Measurements from ENCODE around the gene PRDM15.

Gene PRDM15

GRCh38 chr21:41762753-41763152, 116.4 kb downstream of the PRDM15 start:
- no peak for DNase-seq (ENCODE audit: low read depth in 3 of 3)

DNA sequence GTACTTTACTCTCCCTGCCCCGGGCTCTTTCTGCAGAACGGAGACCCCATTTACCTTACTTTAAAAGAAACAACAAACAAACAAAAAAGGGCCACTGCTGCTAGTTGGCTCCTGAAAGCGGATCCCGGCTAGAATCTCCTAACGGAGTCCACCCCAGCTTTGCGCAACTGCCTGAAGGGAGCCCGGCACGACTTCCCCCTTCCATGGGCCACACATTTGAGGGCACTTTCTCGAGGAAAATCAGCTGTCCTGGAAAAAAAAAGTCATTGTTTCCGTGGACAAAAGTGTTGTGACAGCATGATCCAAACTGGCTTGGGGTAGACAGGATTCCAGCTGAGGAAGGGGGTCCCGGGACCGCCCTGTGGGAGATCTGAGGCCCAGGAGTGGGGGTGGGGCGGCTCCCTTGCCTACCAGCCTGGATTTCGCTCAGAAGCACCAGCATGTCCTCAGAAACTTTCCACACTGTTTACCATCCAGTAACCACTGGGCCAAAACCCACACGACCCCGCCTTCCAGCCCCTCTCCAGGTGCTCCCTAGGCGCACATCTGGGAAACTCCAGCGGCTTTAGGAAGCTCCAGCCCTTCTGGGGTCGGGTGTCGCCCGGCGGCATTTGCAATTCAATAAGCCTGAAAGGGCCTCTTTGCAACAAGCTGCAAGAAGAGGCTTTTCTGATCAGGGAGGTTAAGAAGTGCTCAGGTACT, 117.1 kb downstream of the PRDM15 start:
- DNase-seq (ENCODE audit: low read depth in 3 of 3) = no peak

- no peak for DNase-seq (ENCODE audit: low read depth in 3 of 3)
Observed at GRCh38 chr21:41761211-41761933, 117.8 kb downstream of the PRDM15 start.

DNA sequence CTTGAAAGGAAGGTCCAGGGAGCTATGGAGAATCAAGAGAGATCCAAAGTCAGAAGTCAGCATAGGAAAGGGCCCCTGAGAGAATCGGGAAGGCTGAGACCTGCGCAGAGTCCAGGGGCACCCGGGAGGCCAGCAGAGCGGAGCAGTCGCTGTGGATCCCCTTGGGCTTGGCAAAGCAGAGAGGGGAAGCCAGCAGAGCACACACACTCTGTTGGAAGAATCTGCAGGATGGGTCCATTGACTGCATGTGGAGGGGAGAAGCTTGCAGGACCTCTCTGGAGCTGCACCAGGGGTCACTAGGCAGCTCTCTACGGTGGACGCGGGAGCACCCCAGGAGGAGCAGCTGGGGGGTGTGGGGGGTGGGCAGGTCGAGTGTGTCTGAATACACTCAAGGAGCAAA, 118.7 kb downstream of the PRDM15 start:
- DNase-seq (ENCODE audit: low read depth in 3 of 3) = no peak

DNA sequence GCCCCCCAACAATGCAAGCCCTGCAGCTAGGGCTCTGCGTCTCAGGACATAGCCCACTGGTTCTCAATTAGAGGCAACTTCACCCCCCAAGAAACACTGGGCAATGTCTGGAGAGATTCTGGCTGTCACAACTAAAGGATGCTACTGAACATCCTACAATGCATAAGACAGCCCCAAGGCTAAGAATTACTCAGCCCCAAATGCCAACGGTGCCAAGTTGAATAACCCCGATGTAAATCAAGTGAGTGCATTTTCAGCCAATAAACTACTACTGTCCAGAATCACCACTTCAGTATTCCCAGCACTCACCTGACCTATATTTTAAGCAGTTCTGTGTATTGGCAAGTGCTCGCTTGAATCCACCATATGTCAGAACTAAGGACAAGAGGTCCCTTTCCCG, 119.2 kb downstream of the PRDM15 start:
- DNase-seq (ENCODE audit: low read depth in 3 of 3) = no peak

DNA sequence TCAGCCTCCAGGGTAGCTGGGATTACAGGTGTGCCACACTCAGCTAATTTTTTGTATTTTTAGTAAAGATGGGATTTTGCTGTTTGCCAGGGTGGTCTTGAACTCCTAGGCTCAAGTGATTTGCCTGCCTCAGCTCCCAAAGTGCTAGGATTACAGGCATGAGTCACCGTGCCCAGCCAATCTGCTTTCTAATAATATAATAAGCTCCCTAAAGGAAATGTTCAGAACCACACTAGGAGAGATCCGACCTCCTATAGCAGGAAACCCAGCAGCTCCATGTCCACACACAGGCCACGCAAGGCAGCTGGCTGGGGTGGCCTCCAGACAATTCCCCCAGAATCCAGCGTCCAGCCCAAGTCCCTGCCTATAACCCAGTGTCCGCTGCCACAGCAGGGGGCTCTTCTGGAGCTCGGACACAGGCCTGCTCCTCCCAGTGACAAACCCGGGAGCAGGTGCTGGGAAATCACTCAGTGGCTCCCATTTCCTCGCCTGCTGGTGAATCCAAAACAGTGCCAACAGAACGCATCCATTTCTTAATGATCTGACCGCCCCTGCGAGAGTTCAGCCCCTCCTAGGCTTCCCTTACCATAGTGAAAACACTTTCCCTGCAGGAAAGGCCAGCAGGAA, 119.8 kb downstream of the PRDM15 start:
- no peak for DNase-seq (ENCODE audit: low read depth in 3 of 3)

DNA sequence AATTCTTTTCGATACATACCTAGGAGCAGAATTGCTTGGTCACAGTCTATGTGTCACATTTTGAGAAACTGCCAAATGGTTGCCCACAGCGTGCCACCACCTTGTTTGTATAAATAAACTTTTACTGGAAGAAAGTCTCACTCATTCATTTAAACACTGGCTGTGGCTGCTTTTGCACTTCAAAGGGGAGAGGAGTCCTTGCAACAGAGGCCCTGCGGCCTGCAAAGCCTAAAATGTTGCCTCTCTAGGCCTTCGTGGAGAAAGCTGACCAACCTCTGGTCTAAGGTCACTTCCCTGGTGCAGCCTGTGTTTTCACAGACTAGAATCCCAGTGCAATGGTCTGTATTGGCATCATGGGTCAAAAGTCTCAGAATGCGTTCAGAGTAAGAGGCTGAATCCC, 120.6 kb downstream of the PRDM15 start:
- DNase-seq (ENCODE audit: low read depth in 3 of 3) = no peak

- no peak for DNase-seq (ENCODE audit: low read depth in 3 of 3)
Observed at GRCh38 chr21:41755934-41756773, 123.0 kb downstream of the PRDM15 start.

GRCh38 chr21:41755258-41755933, 123.7 kb downstream of the PRDM15 start:
- no peak for DNase-seq (ENCODE audit: low read depth in 3 of 3)

DNA sequence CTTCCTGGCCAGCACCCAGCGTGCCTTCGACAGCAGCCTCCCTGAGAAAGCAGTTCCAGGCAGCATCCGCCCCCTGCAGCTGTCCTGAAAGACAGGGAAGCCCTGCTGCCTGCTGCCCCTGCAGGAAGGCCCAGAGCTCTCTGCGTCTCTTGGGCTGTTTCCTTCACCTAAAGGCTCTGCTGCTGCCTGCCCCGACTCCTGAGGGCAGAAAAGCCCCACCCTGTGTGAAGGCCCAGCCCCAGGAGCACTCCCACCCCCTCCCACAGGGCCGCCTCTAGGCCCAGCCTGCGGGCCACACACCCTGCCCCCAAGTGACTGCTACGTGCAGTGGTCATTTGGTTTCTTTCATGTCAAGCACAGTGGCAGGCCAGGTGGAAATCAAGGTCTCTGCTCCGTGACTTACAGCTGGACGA, 124.7 kb downstream of the PRDM15 start:
- DNase-seq (ENCODE audit: low read depth in 3 of 3) = no peak

DNA sequence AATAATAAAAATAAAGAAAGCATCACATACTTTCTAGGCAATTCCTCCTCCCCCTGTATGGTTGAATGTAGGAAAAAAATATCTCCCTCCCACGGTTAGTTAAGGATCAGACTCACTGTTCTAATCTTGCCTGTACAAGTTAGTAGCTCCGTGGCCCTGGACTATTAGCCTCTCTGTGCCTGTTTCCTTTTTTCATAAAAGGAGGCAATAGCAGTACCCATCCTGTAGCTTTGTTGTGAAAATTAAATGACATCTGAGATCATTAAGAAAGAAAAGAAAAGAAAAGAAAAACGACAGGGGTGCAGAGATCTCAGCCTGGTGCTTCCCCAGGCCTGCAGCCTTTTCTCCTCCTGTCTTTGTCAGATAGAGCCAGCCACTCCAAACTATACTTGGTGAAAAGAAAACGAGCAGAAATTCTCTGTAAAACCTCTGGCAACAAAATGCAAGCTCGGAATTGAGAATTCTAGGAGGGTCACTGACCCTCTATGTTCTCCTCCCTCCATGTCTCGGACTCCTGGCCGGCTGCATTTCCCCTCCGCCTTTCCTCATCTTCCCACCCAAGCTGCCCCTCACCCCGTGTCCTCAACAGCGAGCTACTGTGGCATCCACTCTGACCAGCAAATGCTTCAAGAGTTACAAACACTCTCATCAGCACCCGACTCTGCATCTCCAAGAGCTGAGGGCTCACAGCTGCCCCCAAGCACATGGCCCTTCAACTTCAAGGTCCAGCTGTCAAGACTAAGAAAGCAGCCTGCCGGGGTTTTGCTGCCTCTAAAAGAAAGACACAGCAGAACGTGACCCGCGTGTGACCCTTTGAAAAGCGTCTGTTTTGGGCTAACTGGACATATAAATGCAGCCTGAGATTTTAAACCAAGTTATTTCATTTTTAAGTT, 125.9 kb downstream of the PRDM15 start:
- no peak for DNase-seq (ENCODE audit: low read depth in 3 of 3)

DNA sequence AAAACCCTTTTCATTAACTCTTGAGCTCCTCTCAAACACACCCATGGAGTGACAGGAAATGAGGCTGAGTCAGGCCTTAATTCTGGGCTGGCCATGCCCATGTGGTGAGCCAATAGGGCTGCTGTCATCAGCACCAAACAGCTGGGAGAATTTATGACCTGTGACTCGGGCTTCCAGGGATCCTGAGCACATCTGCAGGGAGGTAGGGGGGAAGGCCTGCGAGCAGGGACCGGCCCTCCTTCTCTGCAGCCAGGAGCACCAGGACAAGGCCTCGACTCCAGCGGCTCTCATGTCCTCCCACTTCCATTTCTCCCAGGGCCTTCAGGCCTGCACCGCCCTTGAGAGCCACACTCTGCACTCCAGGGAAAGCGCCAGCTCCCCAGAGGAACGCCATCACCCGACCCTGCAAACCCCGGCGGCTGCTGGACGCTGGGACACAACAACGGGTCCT, 126.9 kb downstream of the PRDM15 start:
- no peak for DNase-seq (ENCODE audit: low read depth in 3 of 3)

- DNase-seq (ENCODE audit: low read depth in 3 of 3) = no peak
Observed at GRCh38 chr21:41751611-41752011, 127.5 kb downstream of the PRDM15 start.

DNA sequence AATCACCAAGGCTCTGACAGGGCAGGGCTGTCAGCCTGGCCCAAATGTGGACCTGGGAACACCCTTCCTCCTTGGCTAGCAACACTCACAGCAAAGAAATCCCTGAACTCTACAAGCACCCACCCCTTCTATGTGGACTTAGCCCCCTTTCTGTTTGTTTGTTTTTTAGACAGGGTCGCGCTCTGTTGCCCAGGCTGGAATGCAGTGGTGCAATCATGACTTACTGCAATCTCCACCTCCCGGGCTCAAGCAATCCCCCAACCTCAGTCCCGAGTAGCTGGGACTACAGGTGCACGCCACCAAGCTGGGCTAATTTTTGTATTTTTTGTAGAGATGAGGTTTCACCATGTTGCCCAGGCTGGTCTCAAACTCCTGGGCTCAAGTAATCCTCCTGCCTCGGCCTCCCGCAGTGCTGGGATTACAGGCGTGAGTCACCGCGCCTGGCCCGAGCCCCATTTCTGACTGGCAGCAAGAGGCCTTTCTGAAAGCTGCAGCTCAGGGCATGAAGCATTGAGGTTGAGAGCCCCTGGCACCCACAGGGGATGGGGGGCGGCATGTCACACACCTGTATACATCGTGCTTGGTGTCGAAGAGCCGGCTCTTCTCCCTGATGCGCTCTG, 128.5 kb downstream of the PRDM15 start:
- DNase-seq (ENCODE audit: low read depth in 3 of 3) = no peak

GRCh38 chr21:41750051-41750450, 129.1 kb downstream of the PRDM15 start:
- no peak for DNase-seq (ENCODE audit: low read depth in 3 of 3)

GRCh38 chr21:41749286-41749685, 129.9 kb downstream of the PRDM15 start:
- DNase-seq (ENCODE audit: low read depth in 3 of 3) = no peak
